Measurements from ENCODE around the gene ANXA6. TPM values are rescaled to one million over a fixed set of nuclear protein-coding genes. Genes with fewer than 3 reads are reported as not detected.

The ANXA6 gene
- polyA plus RNA-seq, 4 donors: 7.2 to 74.9 (median 46.7) TPM

DNA sequence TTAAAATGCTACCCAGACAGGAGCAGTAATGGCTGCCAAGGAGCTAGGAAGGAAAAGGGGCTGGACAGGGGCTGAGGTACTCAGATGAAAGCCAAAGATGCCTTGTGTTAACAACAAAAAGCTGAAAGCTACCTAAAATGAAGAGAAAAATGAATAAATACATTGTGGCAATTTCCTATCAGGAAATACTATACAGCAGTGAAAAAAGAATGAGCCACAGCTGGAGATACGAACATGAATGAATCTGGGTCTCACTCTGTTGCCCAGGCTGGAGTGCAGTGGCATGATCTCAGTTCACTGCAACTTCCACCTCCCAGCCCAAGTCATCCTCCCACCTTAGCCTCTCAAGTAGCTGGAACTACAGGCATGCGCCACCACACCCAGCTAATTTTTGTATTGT is 83.0 kb downstream of the ANXA6 start:
- no peak overlapping the region for H3K27ac ChIP-seq (ENCODE audit: low read depth in 1 of 3, low read length in 2 of 3)
- 97 to 100% (median 100%) methylated on average over 2 of the region's 2 CpGs for WGBS, 3 donors
- peaks cover 0 to 48% (median 2%) of the 10 kb centered on the region in 3 donors for H3K36me3 ChIP-seq (ENCODE audit: control insufficient read depth in 3 of 3, insufficient read depth in 2 of 3, low read depth in 1 of 3, low read length in 3 of 3)
- no peak overlapping the region for H3K4me3 ChIP-seq (ENCODE audit: low read depth in 1 of 3, low read length in 3 of 3)
- H3K9me3 ChIP-seq (ENCODE audit: control insufficient read depth in 2 of 2, insufficient read depth in 1 of 2, low read depth in 1 of 2, low read length in 1 of 2): peaks cover 0 to 2% of the 10 kb centered on the region in 2 donors
- H3K27me3 ChIP-seq (ENCODE audit: control insufficient read depth in 3 of 3, insufficient read depth in 3 of 3, low read length in 3 of 3): no peaks in the 10 kb centered on the region
- DNase-seq (no peak), FAIRE-seq (no peak)
- peaks cover 7 to 29% (median 12%) of the 10 kb centered on the region in 3 donors for H3K4me1 ChIP-seq (ENCODE audit: control insufficient read depth in 3 of 3, insufficient read depth in 2 of 3, low read depth in 1 of 3, low read length in 2 of 3)

DNA sequence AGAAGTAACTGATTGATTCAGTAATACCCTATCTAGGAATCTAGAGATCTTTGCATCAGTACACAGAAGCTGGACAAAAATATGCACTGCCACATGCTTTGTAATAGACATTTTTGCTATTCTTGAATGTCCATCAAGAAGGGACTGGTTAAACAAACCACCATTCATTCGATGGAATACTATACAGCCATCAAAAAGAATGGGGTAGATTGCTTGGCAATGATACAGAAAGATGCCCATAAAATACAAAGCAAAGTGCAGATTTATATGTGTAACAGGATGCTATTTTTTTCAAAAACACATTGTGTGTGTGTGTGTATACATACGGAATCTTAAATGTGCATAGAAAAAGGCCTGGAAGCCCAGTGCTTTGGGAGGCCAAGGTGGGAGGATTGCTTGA is 84.3 kb downstream of the ANXA6 start:
- DNase-seq (no peak), FAIRE-seq (no peak)
- Histone ChIP-seq H3K4me3 (ENCODE audit: low read depth in 1 of 3, low read length in 3 of 3) (no peak overlapping the region), H3K27ac (ENCODE audit: low read depth in 1 of 3, low read length in 2 of 3) (no peak overlapping the region), H3K4me1 (ENCODE audit: control insufficient read depth in 3 of 3, insufficient read depth in 2 of 3, low read depth in 1 of 3, low read length in 2 of 3) (peaks cover 7 to 32% (median 7%) of the 10 kb centered on the region in 3 donors), H3K9me3 (ENCODE audit: control insufficient read depth in 2 of 2, insufficient read depth in 1 of 2, low read depth in 1 of 2, low read length in 1 of 2) (peaks cover 0 to 2% of the 10 kb centered on the region in 2 donors), H3K27me3 (ENCODE audit: control insufficient read depth in 3 of 3, insufficient read depth in 3 of 3, low read length in 3 of 3) (no peaks in the 10 kb centered on the region), H3K36me3 (ENCODE audit: control insufficient read depth in 3 of 3, insufficient read depth in 2 of 3, low read depth in 1 of 3, low read length in 3 of 3) (peaks cover 0 to 52% (median 2%) of the 10 kb centered on the region in 3 donors)
- 94 to 97% (median 96%) methylated on average over 2 of the region's 2 CpGs for WGBS, 3 donors

DNA sequence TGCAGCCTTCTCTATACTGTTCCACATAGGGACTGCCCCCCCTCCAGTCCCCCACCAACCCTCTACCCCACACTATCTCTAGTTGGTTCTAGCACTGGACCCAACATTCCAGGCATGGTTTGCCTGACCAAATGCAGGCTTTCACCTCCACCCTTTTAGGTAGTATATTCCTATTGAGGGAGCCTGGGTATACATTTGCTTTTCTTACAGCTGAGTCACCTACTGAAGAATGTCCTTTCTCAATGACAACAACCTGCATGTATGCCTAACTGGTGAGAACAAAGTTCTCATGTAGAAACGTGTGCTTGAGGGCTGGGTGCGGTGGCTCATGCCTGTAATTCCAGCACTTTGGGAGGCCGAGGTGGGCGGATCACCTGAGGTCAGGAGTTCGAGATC is 85.0 kb downstream of the ANXA6 start:
- H3K27ac ChIP-seq (ENCODE audit: low read depth in 1 of 3, low read length in 2 of 3): no peak overlapping the region

DNA sequence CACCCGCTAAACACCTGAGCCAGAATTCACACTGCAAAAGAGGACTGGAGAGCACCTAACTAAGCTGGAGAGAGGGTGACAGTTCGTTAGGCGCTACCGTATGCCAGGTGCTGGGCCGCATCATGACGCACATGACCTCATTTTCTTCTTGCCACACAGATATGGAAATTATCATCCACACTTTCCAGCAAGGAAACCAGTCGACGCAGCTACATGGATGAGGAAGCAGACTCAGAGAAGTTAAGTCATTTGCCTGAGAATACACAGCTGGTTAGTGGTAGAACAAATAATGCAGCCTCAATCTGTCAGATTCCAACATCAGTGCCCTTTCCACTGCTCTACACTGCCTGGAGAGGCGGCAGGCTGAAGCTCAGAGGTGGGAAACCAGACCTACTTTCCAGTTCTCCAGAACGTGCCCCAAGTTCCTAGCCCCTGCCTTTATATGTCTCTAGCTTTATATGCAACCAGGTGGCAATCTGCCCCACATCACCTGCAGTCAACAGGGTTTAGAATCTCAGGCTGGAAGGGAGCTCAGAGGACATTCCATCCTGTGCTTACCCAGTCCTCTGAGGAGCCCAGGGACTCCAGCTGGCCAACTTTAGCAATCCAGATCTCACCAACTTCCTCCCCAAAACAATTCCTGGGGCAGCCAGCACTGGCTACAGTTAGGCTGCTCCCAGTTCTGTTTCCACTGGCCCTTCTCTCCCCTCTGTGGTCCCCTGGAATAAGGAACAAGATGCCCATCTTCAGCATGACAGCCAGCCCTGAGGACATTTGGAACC is 85.5 kb downstream of the ANXA6 start:
- Histone ChIP-seq H3K4me1 (ENCODE audit: control insufficient read depth in 3 of 3, insufficient read depth in 2 of 3, low read depth in 1 of 3, low read length in 2 of 3) (peaks cover 4 to 22% (median 7%) of the 10 kb centered on the region in 3 donors), H3K36me3 (ENCODE audit: control insufficient read depth in 3 of 3, insufficient read depth in 2 of 3, low read depth in 1 of 3, low read length in 3 of 3) (peaks cover 0 to 54% (median 4%) of the 10 kb centered on the region in 3 donors), H3K4me3 (ENCODE audit: low read depth in 1 of 3, low read length in 3 of 3) (no peak overlapping the region), H3K9me3 (ENCODE audit: control insufficient read depth in 2 of 2, insufficient read depth in 1 of 2, low read depth in 1 of 2, low read length in 1 of 2) (peaks cover 0 to 2% of the 10 kb centered on the region in 2 donors), H3K27ac (ENCODE audit: low read depth in 1 of 3, low read length in 2 of 3) (no peak overlapping the region), H3K27me3 (ENCODE audit: control insufficient read depth in 3 of 3, insufficient read depth in 3 of 3, low read length in 3 of 3) (no peaks in the 10 kb centered on the region)
- no peak for FAIRE-seq
- no peak for DNase-seq
- WGBS, 3 donors: 92 to 94% (median 92%) methylated on average over 10 of the region's 10 CpGs

More for the DNA sequence above, 85.0 kb downstream of the ANXA6 start:
- H3K4me3 ChIP-seq (ENCODE audit: low read depth in 1 of 3, low read length in 3 of 3): no peak overlapping the region
- no peaks in the 10 kb centered on the region for H3K27me3 ChIP-seq (ENCODE audit: control insufficient read depth in 3 of 3, insufficient read depth in 3 of 3, low read length in 3 of 3)
- FAIRE-seq (no peak), DNase-seq (peak; percentile 36 to 68)
- WGBS, 3 donors: 50 to 79% (median 66%) methylated on average over 5 of the region's 5 CpGs
- peaks cover 3 to 28% (median 7%) of the 10 kb centered on the region in 3 donors for H3K4me1 ChIP-seq (ENCODE audit: control insufficient read depth in 3 of 3, insufficient read depth in 2 of 3, low read depth in 1 of 3, low read length in 2 of 3)
- peaks cover 0 to 2% of the 10 kb centered on the region in 2 donors for H3K9me3 ChIP-seq (ENCODE audit: control insufficient read depth in 2 of 2, insufficient read depth in 1 of 2, low read depth in 1 of 2, low read length in 1 of 2)
- H3K36me3 ChIP-seq (ENCODE audit: control insufficient read depth in 3 of 3, insufficient read depth in 2 of 3, low read depth in 1 of 3, low read length in 3 of 3): peaks cover 0 to 53% (median 2%) of the 10 kb centered on the region in 3 donors

DNA sequence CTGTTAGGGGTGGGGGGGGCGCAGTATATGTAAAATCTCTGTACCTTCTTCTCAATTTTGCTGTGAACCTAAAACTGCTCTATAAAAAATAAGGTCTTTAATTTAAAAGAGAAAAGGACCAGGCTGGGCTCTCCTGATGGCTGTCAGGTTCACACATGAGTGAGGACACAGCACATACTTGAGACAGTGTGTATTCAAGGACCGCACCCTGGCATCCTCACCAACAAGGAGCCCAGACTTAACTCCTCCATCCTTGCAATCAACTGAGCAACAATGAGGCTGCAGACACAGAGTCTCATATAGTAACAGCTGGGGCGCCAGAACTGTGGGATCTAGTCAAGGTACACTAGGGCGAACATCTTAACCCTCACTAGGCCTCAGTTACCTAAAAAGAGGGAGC is 86.6 kb downstream of the ANXA6 start:
- H3K4me1 ChIP-seq (ENCODE audit: control insufficient read depth in 3 of 3, insufficient read depth in 2 of 3, low read depth in 1 of 3, low read length in 2 of 3): peaks cover 5 to 16% (median 6%) of the 10 kb centered on the region in 3 donors
- H3K9me3 ChIP-seq (ENCODE audit: control insufficient read depth in 2 of 2, insufficient read depth in 1 of 2, low read depth in 1 of 2, low read length in 1 of 2): peaks cover 0 to 2% of the 10 kb centered on the region in 2 donors
- DNase-seq (no peak), FAIRE-seq (no peak)
- H3K27me3 ChIP-seq (ENCODE audit: control insufficient read depth in 3 of 3, insufficient read depth in 3 of 3, low read length in 3 of 3): no peaks in the 10 kb centered on the region
- H3K4me3 ChIP-seq (ENCODE audit: low read depth in 1 of 3, low read length in 3 of 3): no peak overlapping the region
- 94 to 98% (median 96%) methylated on average over 4 of the region's 4 CpGs for WGBS, 3 donors
- H3K36me3 ChIP-seq (ENCODE audit: control insufficient read depth in 3 of 3, insufficient read depth in 2 of 3, low read depth in 1 of 3, low read length in 3 of 3): peaks cover 0 to 52% (median 8%) of the 10 kb centered on the region in 3 donors
- peak overlapping the region in 1 of 3 donors; percentile 10 for H3K27ac ChIP-seq (ENCODE audit: low read depth in 1 of 3, low read length in 2 of 3)

DNA sequence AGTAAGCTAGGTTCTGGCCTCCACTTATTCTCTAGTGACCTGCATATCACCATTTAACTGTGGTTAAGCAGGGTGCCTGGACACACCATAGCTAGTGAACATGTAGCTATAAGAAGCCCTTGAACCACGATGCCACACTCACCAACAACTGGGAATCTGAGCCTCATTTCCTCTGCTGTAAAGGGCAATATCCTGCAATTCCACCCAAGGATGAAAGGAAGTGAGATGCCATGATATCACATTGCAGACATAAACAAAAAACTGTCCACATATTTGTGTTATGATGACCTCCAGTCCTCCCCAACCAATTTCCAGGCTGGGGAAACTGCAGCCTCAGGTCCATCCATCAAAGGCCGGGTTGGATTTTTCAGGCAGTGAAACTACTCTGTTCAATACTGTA is 87.1 kb downstream of the ANXA6 start:
- FAIRE-seq: no peak
- peaks cover under 1 to 13% (median 6%) of the 10 kb centered on the region in 3 donors for H3K4me1 ChIP-seq (ENCODE audit: control insufficient read depth in 3 of 3, insufficient read depth in 2 of 3, low read depth in 1 of 3, low read length in 2 of 3)
- no peak for DNase-seq
- peaks cover 0 to 50% (median 8%) of the 10 kb centered on the region in 3 donors for H3K36me3 ChIP-seq (ENCODE audit: control insufficient read depth in 3 of 3, insufficient read depth in 2 of 3, low read depth in 1 of 3, low read length in 3 of 3)
- H3K4me3 ChIP-seq (ENCODE audit: low read depth in 1 of 3, low read length in 3 of 3): no peak overlapping the region
- no peaks in the 10 kb centered on the region for H3K27me3 ChIP-seq (ENCODE audit: control insufficient read depth in 3 of 3, insufficient read depth in 3 of 3, low read length in 3 of 3)
- H3K9me3 ChIP-seq (ENCODE audit: control insufficient read depth in 2 of 2, insufficient read depth in 1 of 2, low read depth in 1 of 2, low read length in 1 of 2): peaks cover 0 to 2% of the 10 kb centered on the region in 2 donors
- WGBS, 3 donors: 53 to 70% (median 68%) methylated on average over 2 of the region's 2 CpGs
- H3K27ac ChIP-seq (ENCODE audit: low read depth in 1 of 3, low read length in 2 of 3): peak overlapping the region in 2 of 3 donors; percentile 16 to 51

DNA sequence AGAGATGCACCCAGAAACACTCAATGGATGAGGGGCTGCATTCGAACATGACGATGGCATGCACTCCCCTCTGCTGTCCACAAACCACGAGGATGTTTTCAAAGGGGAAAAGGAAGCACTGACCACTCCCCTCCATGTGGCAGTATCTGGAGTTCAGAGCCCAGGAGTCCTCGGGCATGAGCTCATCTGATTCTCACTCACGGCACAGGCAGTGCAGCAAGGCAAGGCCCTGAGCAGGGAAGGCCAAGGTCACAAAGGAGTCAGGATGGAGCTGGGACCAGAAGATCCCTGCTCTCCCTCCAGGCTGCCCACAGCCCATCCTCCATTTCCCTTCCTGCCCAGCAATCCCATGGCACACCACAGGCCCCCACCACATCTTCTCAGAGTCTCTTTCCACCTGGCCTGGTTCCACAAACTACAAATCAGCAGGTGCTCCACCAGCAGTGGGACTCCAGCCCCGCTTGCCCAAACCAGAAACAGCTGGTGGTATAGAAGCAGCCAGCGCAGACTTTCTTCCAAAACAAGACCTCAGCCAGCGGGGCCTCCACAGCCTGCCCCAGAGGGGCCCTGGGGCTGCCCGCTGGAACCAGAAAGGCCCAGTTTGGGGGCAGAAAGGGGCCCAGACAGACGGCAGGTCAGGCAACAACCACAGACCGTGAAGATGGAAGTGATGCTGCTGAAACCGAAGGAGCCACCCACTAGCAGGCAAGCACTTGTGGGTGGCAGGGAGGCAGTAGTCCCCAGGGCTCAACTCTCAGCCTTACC is 89.0 kb downstream of the ANXA6 start:
- no peaks in the 10 kb centered on the region for H3K27me3 ChIP-seq (ENCODE audit: control insufficient read depth in 3 of 3, insufficient read depth in 3 of 3, low read length in 3 of 3)
- WGBS, 3 donors: 45 to 67% (median 58%) methylated on average over 12 of the region's 12 CpGs
- H3K4me3 ChIP-seq (ENCODE audit: low read depth in 1 of 3, low read length in 3 of 3): no peak overlapping the region
- H3K27ac ChIP-seq (ENCODE audit: low read depth in 1 of 3, low read length in 2 of 3): peak overlapping the region in 1 of 3 donors; percentile 64
- H3K36me3 ChIP-seq (ENCODE audit: control insufficient read depth in 3 of 3, insufficient read depth in 2 of 3, low read depth in 1 of 3, low read length in 3 of 3): peaks cover 0 to 65% (median 9%) of the 10 kb centered on the region in 3 donors
- DNase-seq: no peak
- peaks cover 0 to 2% of the 10 kb centered on the region in 2 donors for H3K9me3 ChIP-seq (ENCODE audit: control insufficient read depth in 2 of 2, insufficient read depth in 1 of 2, low read depth in 1 of 2, low read length in 1 of 2)
- H3K4me1 ChIP-seq (ENCODE audit: control insufficient read depth in 3 of 3, insufficient read depth in 2 of 3, low read depth in 1 of 3, low read length in 2 of 3): peaks cover 10 to 20% (median 16%) of the 10 kb centered on the region in 3 donors
- no peak for FAIRE-seq

DNA sequence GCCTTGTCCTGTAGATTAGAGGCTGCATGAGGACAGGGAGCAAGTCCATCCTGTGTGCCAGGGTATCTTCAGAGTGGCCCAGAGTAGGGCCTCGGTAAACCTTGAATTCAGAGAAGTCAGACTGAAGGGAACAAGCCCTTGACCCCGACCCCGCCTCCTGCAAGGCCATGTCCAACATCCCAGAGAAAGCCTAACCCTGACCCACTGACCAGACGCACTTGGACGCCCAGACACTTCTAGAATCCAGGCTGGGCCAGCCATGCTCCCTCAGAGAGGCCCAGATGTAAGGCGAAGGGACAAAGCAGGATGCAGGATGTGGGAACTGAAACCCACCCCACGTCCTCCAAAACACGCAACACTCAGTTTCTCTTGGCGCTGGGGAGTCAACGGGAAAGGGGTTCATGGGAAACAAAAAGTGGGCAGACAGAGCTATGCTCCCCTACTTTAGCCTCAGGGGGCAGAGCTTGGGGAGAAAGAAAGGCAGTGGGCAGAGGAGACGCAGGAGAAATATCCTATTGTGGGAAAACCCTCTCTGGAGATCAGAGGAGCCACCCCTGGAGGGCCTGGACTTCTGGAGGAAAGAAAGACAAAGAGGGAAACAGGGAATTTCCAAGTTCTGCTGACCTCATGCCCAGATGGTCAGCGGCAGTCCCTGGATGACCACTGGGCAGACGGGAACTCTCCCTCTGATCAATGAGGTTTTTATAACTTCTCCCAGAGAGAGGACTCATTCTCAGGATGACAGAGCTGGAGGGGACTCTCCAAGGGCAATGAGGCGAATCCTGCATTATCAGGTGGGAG is 89.7 kb downstream of the ANXA6 start:
- FAIRE-seq (no peak), DNase-seq (no peak)
- no peaks in the 10 kb centered on the region for H3K9me3 ChIP-seq (ENCODE audit: control insufficient read depth in 2 of 2, insufficient read depth in 1 of 2, low read depth in 1 of 2, low read length in 1 of 2)
- peaks cover 17 to 22% (median 21%) of the 10 kb centered on the region in 3 donors for H3K4me1 ChIP-seq (ENCODE audit: control insufficient read depth in 3 of 3, insufficient read depth in 2 of 3, low read depth in 1 of 3, low read length in 2 of 3)
- peak overlapping the region in 1 of 3 donors; percentile 64 for H3K27ac ChIP-seq (ENCODE audit: low read depth in 1 of 3, low read length in 2 of 3)
- peaks cover 0 to 70% (median 12%) of the 10 kb centered on the region in 3 donors for H3K36me3 ChIP-seq (ENCODE audit: control insufficient read depth in 3 of 3, insufficient read depth in 2 of 3, low read depth in 1 of 3, low read length in 3 of 3)
- H3K27me3 ChIP-seq (ENCODE audit: control insufficient read depth in 3 of 3, insufficient read depth in 3 of 3, low read length in 3 of 3): no peaks in the 10 kb centered on the region
- 70 to 90% (median 86%) methylated on average over 14 of the region's 14 CpGs for WGBS, 3 donors
- H3K4me3 ChIP-seq (ENCODE audit: low read depth in 1 of 3, low read length in 3 of 3): no peak overlapping the region
